GM19043 (cell line): Measurements from ENCODE around the gene C1QL4.

Experiments
- ATAC-seq: cut with Tn5 transposase; IDR thresholded peaks from one replicate; pipeline ENCODE4 v1.9.1; 2021; ENCODE audit warnings: low read depth; ENCODE audit not compliant: unreplicated experiment

The C1QL4 gene

GRCh38 chr12:49348781-49349180, 11.8 kb upstream of the C1QL4 start:
- no peak for ATAC-seq

DNA sequence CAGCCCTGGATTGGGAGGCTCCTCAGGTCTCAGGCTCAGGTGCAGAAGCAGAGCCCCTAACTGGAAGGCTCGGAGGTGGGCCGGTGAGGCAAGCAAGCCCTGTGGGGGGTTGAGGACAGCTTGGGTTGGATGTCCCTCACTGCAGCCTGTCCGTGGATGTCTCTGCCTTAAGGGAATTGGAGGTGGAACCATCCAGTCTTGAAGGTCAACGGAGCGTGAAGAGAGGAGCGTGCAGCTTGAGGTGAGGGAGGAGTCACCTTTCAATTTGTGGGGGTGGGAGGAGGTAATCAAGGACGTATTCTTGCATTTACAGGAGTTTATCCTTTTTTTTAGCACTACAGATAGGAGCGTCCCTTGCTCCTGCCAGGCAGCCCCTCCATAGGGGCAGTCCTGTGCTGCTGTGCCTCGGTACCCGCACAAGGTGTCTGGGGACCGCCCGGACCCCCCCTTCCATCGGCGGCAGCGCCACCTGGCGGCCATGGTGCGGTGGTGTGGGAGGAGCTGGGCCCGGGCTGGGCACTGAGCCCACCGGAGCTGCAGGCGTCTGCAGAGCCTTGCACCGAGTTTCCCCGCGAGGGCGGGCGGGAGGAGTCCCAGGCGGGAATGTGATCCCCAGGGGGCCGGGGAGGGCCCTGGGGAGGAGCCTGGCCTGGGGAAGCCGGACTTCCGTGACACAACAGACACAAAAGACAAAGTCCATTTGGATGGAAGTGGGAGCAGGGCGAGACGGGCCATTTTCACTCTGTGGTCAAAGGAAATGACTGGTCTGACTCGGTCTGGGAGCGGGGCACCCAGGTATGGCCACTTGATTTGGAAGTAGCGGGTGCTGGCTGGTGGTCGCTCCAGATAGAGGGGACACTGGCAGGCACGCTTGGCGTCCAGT, 10.6 kb upstream of the C1QL4 start:
- ATAC-seq, result no peak

DNA sequence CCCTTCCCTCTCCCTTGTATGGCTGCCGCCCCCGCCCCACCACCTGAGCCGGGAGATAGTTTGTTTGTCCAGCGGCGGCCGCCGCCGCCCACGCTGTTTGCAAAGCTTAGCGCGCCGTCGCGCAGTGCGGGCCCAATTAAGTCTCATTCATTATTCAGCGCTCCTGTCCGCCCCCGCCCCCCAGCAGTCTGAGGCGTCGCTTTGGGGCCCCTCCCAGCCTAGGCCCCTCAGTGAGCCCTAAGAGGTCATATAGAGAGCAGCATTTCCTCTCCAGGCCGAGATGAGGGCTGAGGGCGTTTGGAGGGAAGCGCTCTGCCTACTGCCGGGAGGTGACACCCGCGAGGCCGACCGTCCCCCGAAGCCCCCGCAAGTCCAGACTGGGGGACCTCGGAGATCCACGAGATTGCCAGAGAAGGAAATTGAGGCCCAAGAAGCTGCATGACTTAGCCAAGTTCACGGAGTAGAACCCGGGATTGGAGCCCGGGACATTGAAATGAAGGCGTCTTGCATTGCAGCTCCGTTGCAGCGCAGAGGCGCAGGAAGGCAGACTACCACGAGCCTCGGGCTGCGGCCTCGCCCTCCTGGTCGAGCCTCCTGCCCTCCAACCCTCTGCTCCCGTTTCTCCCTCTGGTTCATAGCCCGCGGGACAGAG, 9.8 kb upstream of the C1QL4 start, which contains the start of gene DNAJC22:
TSS of gene DNAJC22 (plus strand) at position 230 of the 652 bp plus-strand sequence. CDS start 1,985 bp downstream, outside the sequence.
- ATAC-seq, result no peak

GRCh38 chr12:49345825-49346658, 9.1 kb upstream of the C1QL4 start:
- ATAC-seq, result no peak

DNA sequence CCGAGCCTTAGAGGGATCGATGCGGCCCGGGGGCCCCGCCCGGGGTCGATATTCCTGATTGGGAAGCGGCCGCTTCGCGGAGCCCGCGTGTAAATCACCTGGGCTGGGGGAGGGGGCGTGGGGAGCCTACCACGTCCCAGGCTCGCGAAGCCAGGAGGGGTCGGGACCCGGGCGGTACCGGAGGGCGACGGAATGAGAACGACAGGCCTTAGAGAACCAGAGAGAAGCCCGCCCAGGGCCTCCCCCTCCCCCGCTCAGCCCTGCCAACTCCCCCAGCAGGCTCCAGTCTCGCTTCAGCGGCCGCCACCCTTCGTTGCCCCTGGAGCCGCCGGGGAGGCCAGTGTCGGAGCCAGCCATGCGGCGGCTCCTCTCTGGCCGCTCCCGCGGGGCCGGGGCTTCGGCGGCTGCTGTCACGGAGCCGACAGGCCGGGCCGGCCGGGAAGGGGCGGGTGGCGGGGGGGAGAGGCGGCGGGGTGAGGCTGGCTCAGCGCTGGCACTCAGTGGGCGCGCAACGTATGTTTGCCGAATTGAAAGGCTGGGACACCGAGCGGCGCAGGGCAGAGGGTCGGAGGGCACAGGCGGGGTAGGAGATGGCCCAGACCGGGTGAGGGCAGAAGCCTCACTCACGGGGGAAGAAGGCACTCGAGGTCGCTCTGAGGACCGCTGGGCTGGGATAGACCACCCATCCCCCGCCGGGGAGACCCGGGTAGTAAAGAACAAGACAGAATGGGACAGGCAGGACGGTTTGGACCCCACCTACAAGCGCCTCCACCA, 8.2 kb upstream of the C1QL4 start:
- no peak for ATAC-seq

GRCh38 chr12:49344486-49345050, 7.6 kb upstream of the C1QL4 start:
- no peak for ATAC-seq

DNA sequence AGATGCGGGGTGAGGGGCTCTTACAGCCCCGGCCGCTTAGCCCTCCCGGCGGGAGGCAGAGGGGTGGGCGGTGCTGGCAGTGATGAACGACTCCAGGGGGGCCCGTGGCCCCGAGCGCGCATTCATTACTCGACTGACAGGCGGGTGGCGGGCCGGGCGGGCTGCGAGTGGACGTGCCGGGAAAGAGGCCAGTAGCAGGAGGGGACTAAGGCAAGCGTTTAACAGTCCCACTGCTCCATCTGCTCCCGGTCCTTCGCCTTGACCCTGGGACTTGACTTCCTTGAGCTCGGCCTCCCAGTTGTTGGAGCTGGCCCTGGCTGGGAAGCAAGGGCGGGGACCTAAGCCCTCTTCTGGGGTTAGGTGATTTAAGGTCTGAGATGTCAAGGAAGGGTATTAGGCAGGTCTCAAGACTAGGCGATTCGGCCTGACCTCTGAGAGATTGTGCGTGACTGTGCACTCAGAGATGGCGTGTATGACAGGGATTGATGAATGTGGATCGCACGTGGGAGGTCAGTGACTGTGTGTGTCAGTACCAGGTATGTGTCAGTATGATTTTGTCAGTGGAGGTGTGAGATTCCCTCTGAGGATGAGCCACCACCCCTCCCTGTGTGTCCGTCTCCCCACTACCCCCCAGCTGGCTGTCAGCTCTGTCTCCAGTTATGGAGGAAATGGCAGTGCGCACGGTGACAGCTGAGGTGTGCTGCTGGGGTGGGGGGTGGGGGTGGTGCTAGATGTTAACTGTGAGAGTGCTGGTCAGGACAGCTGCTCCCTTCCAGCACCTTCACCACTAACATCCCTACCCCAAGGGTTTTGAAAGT, 6.1 kb upstream of the C1QL4 start:
- ATAC-seq, result no peak

GRCh38 chr12:49342066-49342913, 5.3 kb upstream of the C1QL4 start:
- ATAC-seq, result peak; percentile 61

DNA sequence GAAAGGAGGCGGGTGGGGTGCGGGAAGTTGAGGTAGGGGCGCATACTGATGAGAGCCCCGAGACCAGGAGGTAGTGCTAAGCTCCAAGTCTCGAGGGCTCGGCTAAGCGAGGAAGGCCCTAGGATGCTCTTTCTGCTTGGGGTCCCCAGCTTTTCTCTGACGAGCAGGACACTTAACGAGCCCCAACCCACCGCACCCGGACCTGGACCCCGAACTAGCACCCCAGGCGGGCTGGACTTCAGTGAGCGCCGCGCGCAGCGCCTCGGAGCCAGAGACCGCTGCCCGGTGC, 4.7 kb upstream of the C1QL4 start:
- no peak for ATAC-seq

- no peak for ATAC-seq
Observed at GRCh38 chr12:49340971-49341776, 4.2 kb upstream of the C1QL4 start.

GRCh38 chr12:49340095-49340870, 3.3 kb upstream of the C1QL4 start:
- ATAC-seq, result no peak

GRCh38 chr12:49339464-49339861, 2.5 kb upstream of the C1QL4 start:
- ATAC-seq, result no peak

DNA sequence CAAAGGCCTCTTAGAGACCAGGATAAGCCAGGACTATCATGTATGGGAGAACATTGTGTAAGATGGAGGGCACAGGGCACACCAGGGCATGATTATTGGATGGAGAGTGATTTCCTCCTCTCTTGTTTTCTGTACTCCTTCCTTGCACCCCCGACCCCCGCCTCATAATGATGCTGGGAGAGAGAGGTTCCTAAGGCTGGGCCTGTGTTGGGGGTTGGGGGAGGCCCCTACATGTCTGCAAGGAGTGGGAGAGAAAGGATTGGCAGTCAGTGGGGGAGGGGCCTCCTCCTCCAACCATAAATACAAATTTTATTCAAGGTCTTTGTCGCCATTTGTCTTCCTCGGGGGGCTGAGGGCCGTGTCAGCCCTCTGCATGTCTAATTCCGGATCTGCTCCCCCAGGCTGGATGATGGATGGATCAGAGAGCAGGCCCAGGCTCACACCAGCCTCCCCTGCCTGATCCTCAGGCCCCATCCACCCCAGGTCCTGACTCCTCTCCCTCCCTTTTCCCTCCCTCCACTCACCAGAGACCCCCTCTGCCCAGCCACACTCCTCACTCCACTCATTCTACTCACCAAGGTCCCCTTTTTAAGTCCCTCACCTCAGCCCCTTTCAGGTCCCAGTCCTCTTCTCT, 2.0 kb upstream of the C1QL4 start:
- ATAC-seq, result no peak

- no peak for ATAC-seq
Observed at GRCh38 chr12:49335955-49336644, 888 bp downstream of the C1QL4 start.

DNA sequence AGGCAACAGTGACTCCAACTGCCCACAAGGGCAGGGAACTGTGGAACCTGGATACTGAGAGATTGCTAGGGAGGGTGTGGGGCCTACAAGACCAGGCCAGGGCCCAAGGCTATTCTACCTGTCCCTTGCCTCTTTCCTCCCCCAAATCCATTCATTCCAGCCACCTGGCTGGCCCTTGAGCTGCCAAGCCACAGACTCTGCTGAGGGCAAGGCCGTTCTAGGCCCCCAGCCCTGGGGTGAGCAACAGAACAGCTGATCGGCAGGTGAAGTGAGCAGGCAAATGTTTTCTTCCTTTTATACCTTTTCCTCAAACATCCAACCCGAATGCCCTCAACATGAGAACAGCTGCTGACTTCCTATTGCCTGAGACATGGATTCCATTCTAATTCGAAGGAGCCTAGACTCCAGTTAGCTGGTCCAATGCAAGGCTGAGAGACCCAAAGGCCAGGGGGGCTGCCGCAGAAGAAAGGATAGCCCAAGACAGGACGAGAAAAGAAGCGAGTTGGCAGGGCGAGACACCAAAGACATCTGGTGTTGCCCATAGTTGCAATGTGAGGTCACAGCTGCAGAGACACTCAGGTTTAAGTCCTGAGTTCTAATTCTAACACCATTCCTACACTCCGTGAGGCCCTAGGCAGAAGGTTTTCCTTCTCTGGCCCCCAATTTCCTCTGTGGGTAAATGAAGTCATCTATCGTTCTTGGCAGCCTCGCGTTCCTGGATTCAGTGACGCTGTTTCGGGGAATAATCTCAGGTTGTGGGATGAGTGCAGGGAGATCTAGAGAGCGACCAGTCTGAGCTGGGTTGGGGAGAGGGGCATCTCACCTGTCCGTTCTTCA, 1.7 kb downstream of the C1QL4 start:
- no peak for ATAC-seq
